Suprapubic skin (tissue), 3 donors: ENCODE measurements around the gene TMEM18.

ENCODE experiments used
- CTCF ChIP-seq, 2 donors: fragments of 200-600 bp in 1 of 2; fragments of 450-650 bp in 1 of 2; sonication (generic) in 1 of 2; IDR thresholded peaks; one replicate each; pipeline ENCODE4 v1.5.1; 2016 to 2019; ENCODE audit warnings: antibody characterized with exemption in 2 of 2, mild to moderate bottlenecking in 1 of 2, moderate library complexity in 1 of 2
- POLR2A ChIP-seq, 2 donors: fragments of 450-650 bp; IDR thresholded peaks; one replicate each; pipeline ENCODE4 v1.6.1; 2017; ENCODE audit warnings: antibody characterized with exemption in 2 of 2, mild to moderate bottlenecking in 2 of 2, moderate library complexity in 2 of 2

- TF ChIP-seq CTCF (IDR thresholded peaks at IDR 0.05) (no peak), POLR2A (IDR thresholded peaks at IDR 0.05) (no peak)
Observed at GRCh38 chr2:680496-680895, 3.3 kb upstream of the TMEM18 start.
